ENCODE results near the gene GRB7. TPM values are rescaled to one million over a fixed set of nuclear protein-coding genes. Genes with fewer than 3 reads are reported as not detected.

Gene GRB7
- total RNA-seq, 1 donor from 2014 or later: 34.5 TPM

DNA sequence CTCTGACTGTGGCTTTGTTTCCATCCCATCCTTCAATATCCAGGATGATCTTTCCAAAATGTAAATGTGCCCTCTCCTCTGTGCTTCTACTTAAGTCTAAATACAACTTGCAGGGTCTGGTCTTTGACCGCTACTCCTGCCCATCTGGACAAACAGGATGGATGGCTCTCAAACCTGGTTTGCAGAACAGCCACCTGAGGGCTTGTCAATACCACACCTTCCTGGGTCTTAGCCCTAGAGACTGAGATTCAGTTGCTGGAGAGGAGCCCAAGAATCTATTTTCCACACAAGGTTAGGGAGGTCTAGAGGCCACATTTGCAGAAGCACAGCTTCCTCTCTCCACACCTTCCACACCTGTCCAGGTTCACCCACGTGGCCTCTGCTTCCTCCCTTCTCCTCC is 1.9 kb upstream of the GRB7 start:
- Histone ChIP-seq H3K4me1 (peaks cover 17% of the 10 kb centered on the region), H3K4me3 (no peak overlapping the region), H3K36me3 (no peaks in the 10 kb centered on the region), H3K27ac (no peak overlapping the region), H3K9me3 (no peaks in the 10 kb centered on the region), H3K27me3 (ENCODE audit: low read depth) (peaks cover 32% of the 10 kb centered on the region)
- ATAC-seq (no peak), DNase-seq (no peak)
- TF ChIP-seq, protein P1, sequence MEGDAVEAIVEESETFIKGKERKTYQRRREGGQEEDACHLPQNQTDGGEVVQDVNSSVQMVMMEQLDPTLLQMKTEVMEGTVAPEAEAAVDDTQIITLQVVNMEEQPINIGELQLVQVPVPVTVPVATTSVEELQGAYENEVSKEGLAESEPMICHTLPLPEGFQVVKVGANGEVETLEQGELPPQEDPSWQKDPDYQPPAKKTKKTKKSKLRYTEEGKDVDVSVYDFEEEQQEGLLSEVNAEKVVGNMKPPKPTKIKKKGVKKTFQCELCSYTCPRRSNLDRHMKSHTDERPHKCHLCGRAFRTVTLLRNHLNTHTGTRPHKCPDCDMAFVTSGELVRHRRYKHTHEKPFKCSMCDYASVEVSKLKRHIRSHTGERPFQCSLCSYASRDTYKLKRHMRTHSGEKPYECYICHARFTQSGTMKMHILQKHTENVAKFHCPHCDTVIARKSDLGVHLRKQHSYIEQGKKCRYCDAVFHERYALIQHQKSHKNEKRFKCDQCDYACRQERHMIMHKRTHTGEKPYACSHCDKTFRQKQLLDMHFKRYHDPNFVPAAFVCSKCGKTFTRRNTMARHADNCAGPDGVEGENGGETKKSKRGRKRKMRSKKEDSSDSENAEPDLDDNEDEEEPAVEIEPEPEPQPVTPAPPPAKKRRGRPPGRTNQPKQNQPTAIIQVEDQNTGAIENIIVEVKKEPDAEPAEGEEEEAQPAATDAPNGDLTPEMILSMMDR (IDR thresholded peaks at IDR 0.05): no peak
- intact Hi-C loops (cut with DNase I): no loop called here

DNA sequence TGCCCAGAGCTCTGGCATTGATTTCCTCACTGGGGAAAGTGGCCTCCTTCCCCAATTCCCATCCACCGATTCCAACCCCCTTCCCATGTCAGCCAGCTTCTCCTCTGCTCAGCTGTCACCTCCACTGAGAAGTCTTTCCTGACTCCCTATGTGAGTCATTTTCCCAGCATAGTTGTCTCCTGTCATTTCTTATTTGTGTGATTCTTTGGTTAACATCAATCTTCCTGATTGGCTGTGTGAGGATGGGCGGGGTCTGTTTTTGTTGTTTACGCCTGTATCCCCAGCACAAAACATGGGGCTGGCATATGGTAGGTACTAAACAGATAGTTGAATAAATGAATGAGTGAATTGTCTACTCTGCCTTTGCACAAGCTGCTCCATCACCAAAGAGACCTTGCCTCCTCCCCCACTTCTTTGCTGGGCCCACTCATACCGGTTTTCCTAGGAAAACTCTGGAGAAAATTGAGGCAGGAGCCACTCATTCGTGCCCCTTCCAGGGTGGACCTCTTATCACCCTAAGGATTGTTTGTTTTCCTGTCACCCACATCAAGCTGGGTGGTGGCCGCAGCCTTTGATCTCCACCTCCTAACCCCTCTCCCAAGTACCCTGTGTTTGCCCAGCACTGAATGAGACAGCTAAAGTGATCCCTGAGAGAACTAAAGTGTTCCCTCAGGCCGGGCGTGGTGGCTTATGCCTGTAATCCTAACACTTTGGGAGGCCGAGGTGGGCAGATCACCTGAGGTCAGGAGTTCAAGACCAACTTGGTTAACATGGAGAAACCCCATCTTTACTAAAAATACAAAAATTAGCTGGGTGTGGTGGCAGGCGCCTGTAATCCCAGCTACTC is 1.2 kb upstream of the GRB7 start:
- H3K36me3 ChIP-seq: no peaks in the 10 kb centered on the region
- peaks cover 24% of the 10 kb centered on the region for H3K4me1 ChIP-seq
- ATAC-seq (peak; percentile 46 to 47), DNase-seq (no peak)
- H3K27ac ChIP-seq: peak overlapping the region; percentile 76
- no peaks in the 10 kb centered on the region for H3K9me3 ChIP-seq
- intact Hi-C loops (cut with DNase I): no loop called here
- peak overlapping the region; percentile 62 for H3K4me3 ChIP-seq
- TF ChIP-seq, protein P1 (IDR thresholded peaks at IDR 0.05): no peak
- peaks cover 32% of the 10 kb centered on the region for H3K27me3 ChIP-seq (ENCODE audit: low read depth)

DNA sequence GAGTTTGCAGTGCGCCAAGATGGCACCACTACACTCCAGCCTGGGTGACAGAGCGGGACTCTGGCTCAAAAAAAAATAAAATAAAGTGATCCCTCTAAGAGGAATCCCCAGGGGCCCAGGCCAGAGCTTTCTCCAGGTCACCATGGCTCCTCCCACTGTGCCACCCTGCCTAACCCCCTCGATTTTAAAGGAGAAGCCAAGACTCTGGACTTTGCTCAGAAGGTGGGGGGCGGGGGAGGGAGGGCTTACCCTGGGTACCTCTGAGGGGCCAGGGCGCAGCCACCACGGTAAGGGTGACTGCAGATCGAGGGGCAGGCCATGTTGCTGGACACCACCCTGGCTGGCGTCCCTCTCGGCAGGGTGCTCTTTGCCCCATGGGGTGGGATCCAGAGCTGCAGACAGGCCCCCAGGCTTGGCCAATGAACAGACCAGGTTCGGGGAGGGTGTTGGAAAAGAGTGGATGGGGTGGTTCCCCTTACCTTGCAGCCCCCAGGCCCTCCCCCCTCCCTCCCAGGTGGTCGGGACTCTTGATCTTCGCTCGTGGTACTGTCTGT is 455 bp upstream of the GRB7 start:
- Histone ChIP-seq H3K4me1 (peaks cover 24% of the 10 kb centered on the region), H3K4me3 (peak overlapping the region; percentile 62), H3K27ac (peak overlapping the region; percentile 76), H3K9me3 (no peaks in the 10 kb centered on the region), H3K27me3 (ENCODE audit: low read depth) (peaks cover 34% of the 10 kb centered on the region), H3K36me3 (no peaks in the 10 kb centered on the region)
- TF ChIP-seq, protein P1 (IDR thresholded peaks at IDR 0.05): no peak
- ATAC-seq (peak in 1 of 2 donors; percentile 2), DNase-seq (no peak)
- intact Hi-C loops (cut with DNase I): no loop called here

DNA sequence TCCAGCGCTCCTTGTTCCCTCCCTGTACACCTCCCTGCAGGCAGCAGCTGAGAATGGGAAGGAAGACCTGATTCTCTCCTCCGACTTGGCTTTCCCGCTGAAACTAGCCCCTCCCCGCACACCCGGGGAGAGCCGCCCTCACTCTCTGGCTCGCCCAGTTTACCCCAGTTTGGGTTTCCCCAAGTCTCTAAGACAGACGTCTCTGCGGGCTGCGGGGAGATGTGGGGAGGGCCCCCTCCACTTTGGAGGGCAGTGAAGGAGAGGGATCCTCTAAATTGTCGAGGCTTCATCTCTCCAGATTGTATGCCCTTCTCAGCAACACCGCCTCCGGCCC is 797 bp downstream of the GRB7 start:
- Histone ChIP-seq H3K4me1 (peaks cover 24% of the 10 kb centered on the region), H3K9me3 (no peaks in the 10 kb centered on the region), H3K27ac (peak overlapping the region; percentile 76), H3K4me3 (peak overlapping the region; percentile 62), H3K27me3 (ENCODE audit: low read depth) (peaks cover 39% of the 10 kb centered on the region), H3K36me3 (peaks cover 1% of the 10 kb centered on the region)
- DNase-seq (no peak), ATAC-seq (peak; percentile 27 to 66)
- TF ChIP-seq, protein P1 (IDR thresholded peaks at IDR 0.05): no peak
- intact Hi-C loops (cut with DNase I): no loop called here

DNA sequence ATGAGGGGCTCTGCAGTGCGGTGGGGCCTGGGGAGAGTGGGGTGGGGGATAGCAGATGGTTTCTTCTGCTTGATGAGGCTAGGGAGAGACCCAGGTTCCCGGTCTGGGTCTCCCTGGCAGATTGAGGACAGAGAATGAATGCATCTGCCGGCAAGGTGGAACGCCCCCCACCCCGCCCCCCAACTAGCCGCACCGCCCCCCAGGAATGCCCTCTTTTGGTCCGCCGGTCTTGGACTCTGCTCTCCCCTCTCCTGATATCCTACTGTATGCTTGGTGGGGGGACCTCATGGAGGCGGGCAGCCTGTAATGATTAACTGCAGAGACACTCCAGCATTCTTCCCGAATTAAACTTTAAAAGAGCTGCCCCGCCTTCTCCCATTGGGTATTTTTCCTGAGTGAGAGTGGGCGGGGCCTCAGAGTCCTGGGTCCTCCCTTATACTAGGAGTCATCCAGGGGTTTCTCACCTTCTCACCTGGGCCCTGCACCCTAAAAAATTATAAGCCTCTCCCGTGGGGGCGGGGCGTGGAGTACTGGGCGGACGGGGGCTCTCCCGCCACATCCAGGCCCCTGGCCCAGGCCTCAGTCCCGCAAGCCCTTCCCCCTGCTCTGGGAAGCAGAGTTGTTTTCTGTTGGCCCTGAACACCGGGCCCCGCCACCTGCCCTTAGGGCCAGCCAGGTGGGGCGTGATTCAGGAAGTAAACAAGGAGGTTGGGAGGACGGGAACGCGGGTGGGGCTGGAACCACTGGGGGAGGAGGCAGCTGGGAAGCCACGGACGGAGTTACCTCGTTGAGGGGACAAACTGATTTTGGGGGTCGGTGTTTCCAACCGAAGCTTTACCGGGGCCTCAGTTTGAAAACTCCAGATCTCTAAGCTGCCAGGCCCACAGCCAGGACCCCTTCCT is 1.5 kb downstream of the GRB7 start:
- Histone ChIP-seq H3K36me3 (peaks cover 8% of the 10 kb centered on the region), H3K4me1 (peaks cover 24% of the 10 kb centered on the region), H3K27ac (peak overlapping the region; percentile 76), H3K9me3 (no peaks in the 10 kb centered on the region), H3K27me3 (ENCODE audit: low read depth) (peaks cover 39% of the 10 kb centered on the region), H3K4me3 (peak overlapping the region; percentile 62)
- intact Hi-C loops (cut with DNase I): no loop called here
- TF ChIP-seq, protein P1 (IDR thresholded peaks at IDR 0.05): no peak
- ATAC-seq: peak; percentile 74 to 78
- peak; percentile 83 for DNase-seq
